H1 (cell line): ENCODE measurements around the gene DGUOK. TPM values are rescaled to one million over a fixed set of nuclear protein-coding genes. Genes with fewer than 3 reads are reported as not detected.

Source experiments
- CTBP2 ChIP-seq: IDR thresholded peaks from 2 replicates; pipeline ENCODE4 v1.7.0; 2011; ENCODE audit warnings: borderline replicate concordance, mild to moderate bottlenecking, moderate library complexity, mixed read lengths, low read length; ENCODE audit not compliant: insufficient read depth, insufficient read length
- NRF1 ChIP-seq: IDR thresholded peaks from 2 replicates; pipeline ENCODE4 v1.6.1; 2011; ENCODE audit warnings: mild to moderate bottlenecking, low read depth, low read length, improper control_type of control experiment
- POLR2AphosphoS5 ChIP-seq: IDR thresholded peaks from 2 replicates; pipeline ENCODE4 v1.6.1; 2011; ENCODE audit warnings: low read depth, low read length
- SP4 ChIP-seq: IDR thresholded peaks from 2 replicates; pipeline ENCODE4 v1.6.1; 2012; ENCODE audit warnings: low read length, inconsistent platforms
- polyA plus RNA-seq, 7 experiments: library from polyadenylated mRNA; depleted of rRNA in 3 of 7; stranded (reverse) in 5 of 7; unstranded in 2 of 7; fragments of >200 nt in 5 of 7; fragments of 200-250 nt in 2 of 7; gene quantifications; 1 replicate in 5 of 7; 2 replicates in 1 of 7; 4 replicates in 1 of 7; pipeline versions ENCODE4 v1.2.1 to v1.2.3, GENCODE V29; 2011 to 2013; ENCODE audit warnings: missing spikeins in 2 of 7, mixed read lengths in 2 of 7
- total RNA-seq: library from RNA; stranded (reverse); fragmentation: NEBNext Ultra II Directional; extraction: Animal tissue kit (Norgen Biotek cat#: 25700); gene quantifications from 2 replicates; pipeline ENCODE4 v1.2.1, GENCODE V29; 2021

Gene DGUOK
- total and polyA plus RNA-seq, 2 of the 8 experiments (the other 6 are each of a cell fraction or from before 2014, with no cell fraction given): 110 to 168 TPM

- TF ChIP-seq CTBP2 (no peak), POLR2AphosphoS5 (no peak), NRF1 (no peak), SP4 (no peak)
Measured at GRCh38 chr2:73972846-73973245, 46.2 kb downstream of the DGUOK start (continued).
